Measurements from ENCODE around the gene ITGA2B.
"Not testable (repeated sequence)": the region's sequence is repeated elsewhere in the genome, so short reads cannot be mapped to it uniquely, and the experiment has no call there.

The ITGA2B gene

DNA sequence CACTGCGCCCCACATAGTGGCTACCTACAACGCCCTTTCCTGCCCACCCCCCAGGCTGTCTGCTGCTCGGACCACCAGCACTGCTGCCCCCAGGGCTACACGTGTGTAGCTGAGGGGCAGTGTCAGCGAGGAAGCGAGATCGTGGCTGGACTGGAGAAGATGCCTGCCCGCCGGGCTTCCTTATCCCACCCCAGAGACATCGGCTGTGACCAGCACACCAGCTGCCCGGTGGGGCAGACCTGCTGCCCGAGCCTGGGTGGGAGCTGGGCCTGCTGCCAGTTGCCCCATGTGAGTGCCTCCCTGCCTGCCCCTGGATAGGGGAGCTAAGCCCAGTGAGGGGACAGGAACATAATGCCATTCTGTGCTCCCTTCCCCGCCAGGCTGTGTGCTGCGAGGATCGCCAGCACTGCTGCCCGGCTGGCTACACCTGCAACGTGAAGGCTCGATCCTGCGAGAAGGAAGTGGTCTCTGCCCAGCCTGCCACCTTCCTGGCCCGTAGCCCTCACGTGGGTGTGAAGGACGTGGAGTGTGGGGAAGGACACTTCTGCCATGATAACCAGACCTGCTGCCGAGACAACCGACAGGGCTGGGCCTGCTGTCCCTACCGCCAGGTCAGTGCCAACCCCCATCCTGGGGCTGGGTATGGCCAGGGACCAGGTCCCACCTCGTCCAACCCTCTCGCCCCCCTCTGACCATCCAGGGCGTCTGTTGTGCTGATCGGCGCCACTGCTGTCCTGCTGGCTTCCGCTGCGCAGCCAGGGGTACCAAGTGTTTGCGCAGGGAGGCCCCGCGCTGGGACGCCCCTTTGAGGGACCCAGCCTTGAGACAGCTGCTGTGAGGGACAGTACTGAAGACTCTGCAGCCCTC is 37.3 kb downstream of the ITGA2B start:
- DNase-seq: no peak

DNA sequence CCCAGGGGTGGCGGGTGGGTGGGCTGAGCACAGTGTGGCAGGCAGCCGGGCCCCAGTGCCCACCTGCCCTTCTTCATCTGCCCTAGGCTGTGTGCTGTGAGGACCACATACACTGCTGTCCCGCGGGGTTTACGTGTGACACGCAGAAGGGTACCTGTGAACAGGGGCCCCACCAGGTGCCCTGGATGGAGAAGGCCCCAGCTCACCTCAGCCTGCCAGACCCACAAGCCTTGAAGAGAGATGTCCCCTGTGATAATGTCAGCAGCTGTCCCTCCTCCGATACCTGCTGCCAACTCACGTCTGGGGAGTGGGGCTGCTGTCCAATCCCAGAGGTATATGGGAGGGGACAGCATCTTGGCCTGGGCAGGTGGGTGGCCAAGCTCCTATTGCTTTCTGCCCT is 38.0 kb downstream of the ITGA2B start:
- DNase-seq: no peak

DNA sequence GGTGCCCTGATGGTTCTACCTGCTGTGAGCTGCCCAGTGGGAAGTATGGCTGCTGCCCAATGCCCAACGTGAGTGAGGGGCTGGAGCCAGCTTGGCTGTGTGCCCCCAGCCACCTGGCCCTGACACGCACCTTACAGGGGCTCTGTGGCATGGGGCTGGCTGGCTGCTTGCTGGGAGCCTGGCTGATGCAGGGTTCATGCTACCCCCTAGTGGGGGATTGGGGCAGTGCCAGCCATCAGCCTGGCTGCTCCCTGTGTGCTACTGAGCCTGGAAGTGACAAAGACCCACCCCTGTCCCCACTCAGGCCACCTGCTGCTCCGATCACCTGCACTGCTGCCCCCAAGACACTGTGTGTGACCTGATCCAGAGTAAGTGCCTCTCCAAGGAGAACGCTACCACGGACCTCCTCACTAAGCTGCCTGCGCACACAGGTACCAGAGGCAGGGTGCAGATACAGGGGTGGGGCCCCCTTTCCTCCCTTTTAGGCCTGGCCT is 38.7 kb downstream of the ITGA2B start:
- DNase-seq: peak; percentile 76

DNA sequence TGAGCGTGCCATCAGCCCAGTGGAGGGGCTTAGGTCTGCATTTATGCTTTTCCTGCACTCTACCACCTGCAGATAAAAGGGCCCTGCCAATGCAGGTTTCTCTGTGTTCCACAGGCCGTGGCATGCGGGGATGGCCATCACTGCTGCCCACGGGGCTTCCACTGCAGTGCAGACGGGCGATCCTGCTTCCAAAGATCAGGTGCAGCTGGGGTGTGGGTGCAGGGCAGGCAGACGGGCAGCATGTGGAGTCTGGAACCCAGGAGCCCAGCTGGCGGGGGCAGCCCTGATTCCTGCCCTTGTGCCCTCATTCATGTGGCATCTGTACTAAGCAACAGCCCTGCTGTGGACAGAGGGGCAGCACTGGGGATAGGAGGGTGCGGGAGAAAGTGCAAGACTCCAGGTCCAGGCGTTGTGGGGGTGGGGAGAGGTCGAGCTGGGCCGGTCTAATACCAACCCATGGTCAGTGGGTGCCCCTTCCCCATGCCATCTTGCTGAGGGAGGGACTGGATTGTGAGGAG is 39.8 kb downstream of the ITGA2B start:
- no peak for DNase-seq

DNA sequence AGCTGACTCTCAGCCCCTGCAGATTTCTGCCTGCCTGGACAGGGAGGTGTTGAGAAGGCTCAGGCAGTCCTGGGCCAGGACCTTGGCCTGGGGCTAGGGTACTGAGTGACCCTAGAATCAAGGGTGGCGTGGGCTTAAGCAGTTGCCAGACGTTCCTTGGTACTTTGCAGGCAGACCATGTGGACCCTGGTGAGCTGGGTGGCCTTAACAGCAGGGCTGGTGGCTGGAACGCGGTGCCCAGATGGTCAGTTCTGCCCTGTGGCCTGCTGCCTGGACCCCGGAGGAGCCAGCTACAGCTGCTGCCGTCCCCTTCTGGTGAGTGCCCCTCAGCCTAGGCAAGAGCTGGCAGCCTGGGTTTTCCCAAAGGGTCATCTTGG is 40.5 kb downstream of the ITGA2B start:
- DNase-seq: no peak

DNA sequence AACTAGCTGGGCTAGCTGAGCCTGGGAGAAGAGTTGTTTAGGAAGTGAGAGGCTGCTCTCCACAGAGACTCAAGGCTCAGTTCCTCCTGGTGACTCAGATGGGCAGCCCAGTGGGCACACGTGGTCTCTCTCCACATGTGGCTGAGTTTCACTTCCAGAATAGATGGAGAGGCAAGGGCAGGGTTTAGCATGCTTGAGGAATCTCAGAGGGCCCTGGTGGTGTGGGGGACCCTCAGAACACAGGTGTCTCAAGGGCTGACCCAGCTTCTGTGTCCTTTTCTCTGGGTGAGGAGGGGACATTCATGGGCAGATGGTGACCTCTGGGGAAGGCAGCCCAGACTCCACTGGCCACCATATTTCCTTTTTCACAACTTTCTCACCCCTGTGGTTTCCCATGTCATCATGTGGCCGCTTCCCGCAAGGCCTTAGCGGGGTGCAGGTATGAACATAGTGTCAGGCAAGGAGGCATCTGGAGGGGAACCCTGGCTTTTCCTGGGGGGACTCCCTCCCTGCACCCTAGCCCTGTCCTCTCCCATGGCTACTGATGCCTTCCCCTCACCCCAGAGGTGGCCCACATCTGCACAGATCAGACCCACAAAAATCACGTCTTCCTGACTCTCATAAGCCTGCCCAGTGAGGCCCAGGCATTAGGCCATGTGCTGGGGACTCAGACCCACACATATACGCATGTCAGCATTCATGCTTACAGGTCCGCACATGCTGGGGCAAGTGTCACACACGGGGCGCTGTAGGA is 41.0 kb downstream of the ITGA2B start:
- no peak for DNase-seq

DNA sequence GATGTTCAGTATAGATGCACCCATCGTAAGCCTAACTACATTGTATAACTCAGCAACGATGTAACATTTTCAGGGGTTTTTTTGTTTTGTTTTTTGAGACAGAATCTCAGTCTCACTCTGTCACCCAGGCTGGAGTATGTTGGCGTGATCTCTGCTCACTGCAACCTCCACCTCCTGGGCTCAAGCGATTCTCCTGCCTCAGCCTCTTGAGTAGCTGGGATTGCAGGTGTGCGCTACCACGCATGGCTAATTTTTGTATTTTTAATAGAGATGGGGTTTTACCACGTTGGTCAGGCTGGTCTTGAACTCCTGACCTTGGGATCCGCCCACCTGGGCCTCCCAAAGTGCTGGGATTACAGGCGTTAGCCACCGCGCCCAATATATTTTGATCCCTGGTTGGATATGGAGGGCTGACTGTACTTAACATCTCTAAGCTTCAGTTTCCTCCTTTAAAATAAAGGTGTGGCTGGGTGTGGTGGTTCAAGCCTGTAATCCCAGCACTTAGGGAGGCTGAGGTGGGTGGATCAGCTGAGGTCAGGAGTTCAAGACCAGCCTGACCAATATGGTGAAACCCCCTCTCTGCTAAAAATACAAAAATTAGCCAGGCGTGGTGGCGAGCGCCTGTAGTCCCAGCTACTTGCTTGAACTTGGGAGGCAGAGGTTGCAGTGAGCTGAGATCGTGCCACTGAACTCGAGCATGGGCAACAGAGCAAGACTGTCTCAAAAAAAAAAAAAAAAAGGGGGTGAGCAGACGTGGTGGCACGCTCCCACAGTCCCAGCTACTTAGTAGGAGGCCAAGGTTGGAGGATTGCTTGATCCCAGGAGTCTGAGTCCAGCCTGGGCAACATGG is 42.0 kb downstream of the ITGA2B start:
- DNase-seq: not testable (repeated sequence)

GRCh38 chr17:44346064-44346844 is 43.2 kb downstream of the ITGA2B start:
- no peak for DNase-seq

GRCh38 chr17:44345454-44346026 is 43.9 kb downstream of the ITGA2B start:
- DNase-seq: peak; percentile 53

- DNase-seq: peak; percentile 90
Observed at GRCh38 chr17:44344939-44345453, 44.5 kb downstream of the ITGA2B start, which contains the start of gene GRN. Gene GRN (plus strand): TSS chr17:44345302. CDS start chr17:44349165, 3,863 bp downstream.

GRCh38 chr17:44343510-44344209 is 45.8 kb downstream of the ITGA2B start:
- no peak for DNase-seq

GRCh38 chr17:44340553-44340952 is 48.9 kb downstream of the ITGA2B start:
- not testable (repeated sequence) for DNase-seq

DNA sequence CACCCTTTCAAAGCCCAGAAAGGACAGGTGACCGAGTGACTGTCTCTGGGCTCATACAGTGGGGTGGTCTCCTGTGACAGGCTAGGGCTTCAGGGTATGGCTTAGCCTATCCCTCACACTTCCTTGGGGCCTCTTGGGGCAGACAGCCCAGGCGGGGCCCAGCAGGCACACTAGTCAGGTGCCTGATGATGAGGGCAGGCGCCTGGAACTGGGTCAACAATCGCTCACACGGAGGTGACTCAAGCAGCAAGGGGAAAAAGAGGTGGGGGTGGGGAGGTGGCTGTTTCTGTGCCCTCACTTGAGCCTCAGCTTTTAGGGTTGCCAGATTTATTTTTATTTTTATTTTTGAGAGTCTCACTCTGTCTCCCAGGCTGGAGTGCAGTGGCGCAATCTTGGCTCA is 50.7 kb downstream of the ITGA2B start:
- DNase-seq: no peak

- no peak for DNase-seq
Observed at GRCh38 chr17:44335968-44336367, 53.5 kb downstream of the ITGA2B start.

- DNase-seq: no peak
Observed at GRCh38 chr17:44335564-44335963, 53.9 kb downstream of the ITGA2B start.

- no peak for DNase-seq
Observed at GRCh38 chr17:44334727-44335126, 54.7 kb downstream of the ITGA2B start.

DNA sequence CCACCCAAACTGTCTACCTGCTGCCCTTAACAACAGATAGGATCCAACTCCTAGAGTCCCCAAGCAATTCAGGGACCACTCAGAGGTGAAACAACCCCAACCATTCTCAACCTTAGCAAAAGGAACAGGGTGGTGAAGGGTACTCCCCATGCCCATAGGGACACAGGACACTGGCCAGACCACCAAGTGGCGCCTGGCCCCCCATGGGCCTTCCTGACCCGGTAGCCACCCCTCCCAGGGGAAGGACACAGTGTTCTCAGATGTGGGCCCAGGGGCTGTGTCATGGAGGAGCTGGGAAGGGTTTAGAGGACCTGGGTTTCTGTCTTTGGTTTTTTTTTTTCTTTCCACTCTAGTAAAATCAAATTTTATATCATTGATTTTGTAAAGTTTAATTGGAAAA is 55.1 kb downstream of the ITGA2B start:
- no peak for DNase-seq

DNA sequence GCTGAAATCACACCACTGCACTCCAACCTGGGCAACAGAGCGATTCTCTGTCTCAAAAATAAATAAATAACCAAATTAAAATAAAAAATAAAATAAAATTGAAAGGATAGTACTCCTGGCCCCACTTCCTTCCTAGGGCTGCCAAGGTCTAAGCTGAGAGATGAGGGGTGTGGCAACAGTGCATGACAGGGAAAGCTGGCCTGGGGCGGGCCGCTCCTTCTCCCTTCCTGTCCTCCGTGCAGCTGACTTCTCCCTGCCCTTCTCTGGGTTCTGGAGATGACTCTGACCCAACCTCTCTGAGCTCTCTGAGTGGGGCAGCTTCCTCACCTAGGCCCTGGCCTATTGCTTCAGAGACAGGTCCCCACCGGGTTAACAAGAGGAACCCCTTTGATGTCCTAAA is 56.1 kb downstream of the ITGA2B start:
- no peak for DNase-seq

DNA sequence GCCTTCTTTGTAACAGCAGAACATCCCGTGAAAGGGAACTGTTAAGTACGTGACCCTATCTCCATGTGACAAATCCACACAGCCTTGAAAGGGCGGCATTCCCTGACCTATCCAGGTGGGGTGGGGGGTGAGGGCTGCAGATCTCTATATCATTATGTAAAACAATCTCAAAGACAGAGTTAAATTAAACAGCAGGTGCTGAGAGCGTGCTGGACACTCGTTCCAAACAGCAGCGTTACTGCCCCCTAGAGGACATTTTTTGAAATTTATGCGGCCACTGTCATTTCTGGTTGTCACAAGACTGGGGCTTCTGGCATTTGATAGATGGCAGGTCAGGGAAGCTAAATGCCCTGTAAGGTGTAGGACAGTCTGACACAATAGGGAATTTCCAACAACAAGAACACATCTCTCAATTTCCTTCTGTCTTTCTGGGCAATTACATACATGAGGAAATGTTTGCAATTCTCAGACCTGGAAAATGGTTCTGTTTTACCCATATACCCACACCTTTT is 58.1 kb downstream of the ITGA2B start:
- peak; percentile 88 for DNase-seq

DNA sequence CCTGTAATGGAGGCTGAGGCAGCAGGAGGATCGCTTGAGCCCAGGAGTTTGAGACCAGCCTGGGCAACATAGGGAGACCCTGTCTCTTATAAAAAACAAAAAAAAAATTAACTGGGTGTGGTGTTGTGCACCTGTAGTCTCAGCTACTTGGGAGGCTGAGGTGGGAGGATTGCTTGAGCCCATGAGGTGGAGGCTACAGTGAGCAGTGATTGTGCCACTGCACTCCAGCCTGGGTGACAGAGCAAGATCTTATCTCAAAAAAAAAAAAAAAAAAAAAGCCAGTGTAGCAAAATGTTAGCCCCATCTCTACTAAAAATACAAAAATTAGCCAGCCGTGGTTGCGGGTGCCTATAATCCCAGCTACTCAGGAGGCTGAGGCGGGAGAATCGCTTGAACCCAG is 59.2 kb downstream of the ITGA2B start:
- not testable (repeated sequence) for DNase-seq
